SK-N-SH (cell line): ENCODE measurements around the gene KCND3. TPM values are rescaled to one million over a fixed set of nuclear protein-coding genes. Genes with fewer than 3 reads are reported as not detected.

Source experiments
- CTCF ChIA-PET: fragments of 300-600, 350-600 bp; formaldehyde crosslinking; extraction: SDS; loops from one replicate; lab custom pipeline; 2021; lab: Yijun Ruan, JAX
- POLR2A ChIA-PET: fragments of 350-600 bp; sonication (Branson Sonifier 250); formaldehyde crosslinking; extraction: SDS; loops from one replicate; lab custom pipeline; 2020; ENCODE audit warnings: antibody characterized with exemption, inconsistent platforms; lab: Yijun Ruan, JAX
- DNase-seq: peaks from one replicate; pipeline ENCODE4 v3.0.0; 2012
- H2AFZ ChIP-seq: fragments of 200-600 bp; sonication (generic); 2 replicates; pipeline ENCODE4 v1.8.1; 2016; ENCODE audit warnings: antibody characterized with exemption, mild to moderate bottlenecking, low read depth
- H3F3A ChIP-seq: fragments of 200-600 bp; sonication (generic); replicated peaks from 2 replicates; pipeline ENCODE3; 2016; ENCODE audit warnings: antibody characterized with exemption, mild to moderate bottlenecking; ENCODE audit not compliant: insufficient read depth
- H3K27ac ChIP-seq, 2 experiments: fragments of 200-500 bp in 1 of 2; fragments of 200-600 bp in 1 of 2; sonication (Bioruptor generic) in 1 of 2; sonication (generic), shearing (Covaris generic) in 1 of 2; 2 replicates each; pipeline versions ENCODE4 v1.5.1 to v1.6.1; 2014 to 2016; ENCODE audit warnings: low read depth in 2 of 2, inconsistent platforms in 1 of 2, low read length in 1 of 2, mild to moderate bottlenecking in 1 of 2, mixed read lengths in 1 of 2
- H3K27me3 ChIP-seq: fragments of 200-600 bp; sonication (generic), shearing (Covaris generic); 2 replicates; pipeline ENCODE4 v1.6.1; 2016; ENCODE audit warnings: mixed run types; ENCODE audit not compliant: insufficient read depth
- H3K36me3 ChIP-seq, 2 experiments: fragments of 200-500 bp in 1 of 2; fragments of 200-600 bp in 1 of 2; sonication (Bioruptor generic) in 1 of 2; sonication (generic) in 1 of 2; replicated peaks in 1 of 2; 2 replicates each; pipeline versions ENCODE3 to v1.5.1; 2014 to 2016; ENCODE audit warnings: low read length in 1 of 2, mild to moderate bottlenecking in 1 of 2; ENCODE audit not compliant: insufficient read depth in 2 of 2, control insufficient read depth in 1 of 2
- H3K4me1 ChIP-seq, 2 experiments: fragments of 200-500 bp in 1 of 2; fragments of 200-600 bp in 1 of 2; sonication (Bioruptor generic) in 1 of 2; sonication (generic), shearing (Covaris generic) in 1 of 2; 2 replicates each; pipeline versions ENCODE4 v1.5.1 to v1.6.1; 2014 to 2016; ENCODE audit warnings: low read depth in 1 of 2, low read length in 1 of 2, mixed run types in 1 of 2; ENCODE audit not compliant: insufficient read depth in 2 of 2, control insufficient read depth in 1 of 2
- H3K4me2 ChIP-seq: fragments of 200-600 bp; sonication (generic), shearing (Covaris generic); 2 replicates; pipeline ENCODE4 v1.6.1; 2017; ENCODE audit warnings: mixed run types
- H3K4me3 ChIP-seq, 2 experiments: fragments of 200-500 bp in 1 of 2; fragments of 200-600 bp in 1 of 2; sonication (Bioruptor generic) in 1 of 2; sonication (generic), shearing (Covaris generic) in 1 of 2; 2 replicates each; pipeline versions ENCODE4 v1.5.1 to v1.8.1; 2014 to 2016; ENCODE audit warnings: low read depth in 2 of 2, inconsistent platforms in 1 of 2, low read length in 1 of 2, mild to moderate bottlenecking in 1 of 2, mixed read lengths in 1 of 2, moderate library complexity in 1 of 2
- H3K79me2 ChIP-seq: fragments of 200-600 bp; sonication (generic); 2 replicates; pipeline ENCODE4 v1.8.1; 2017; ENCODE audit warnings: mild to moderate bottlenecking; ENCODE audit not compliant: insufficient read depth
- H3K9ac ChIP-seq: fragments of 200-600 bp; sonication (generic); 2 replicates; pipeline ENCODE4 v1.6.1; 2017; ENCODE audit warnings: mixed run types
- H3K9me2 ChIP-seq: fragments of 200-600 bp; sonication (generic); 2 replicates; pipeline ENCODE4 v1.6.1; 2017; ENCODE audit warnings: mixed run types
- H3K9me3 ChIP-seq: fragments of 200-600 bp; sonication (generic); 2 replicates; pipeline ENCODE4 v1.6.1; 2017; ENCODE audit warnings: mixed run types, mild to moderate bottlenecking, moderate library complexity
- H4K20me1 ChIP-seq: fragments of 200-600 bp; sonication (generic); 2 replicates; pipeline ENCODE4 v1.6.1; 2017; ENCODE audit warnings: mild to moderate bottlenecking, mixed run types; ENCODE audit not compliant: insufficient read depth
- CHD2 ChIP-seq: fragments of 150-350 bp; IDR thresholded peaks from 2 replicates; pipeline ENCODE4 v1.6.1; 2018; ENCODE audit warnings: low read length; ENCODE audit not compliant: partially characterized antibody
- CTCF ChIP-seq: fragments of 200-600 bp; sonication (generic); IDR thresholded peaks from 2 replicates; pipeline ENCODE4 v1.6.1; 2017; ENCODE audit warnings: antibody characterized with exemption, mild to moderate bottlenecking, moderate library complexity
- EP300 ChIP-seq, 2 experiments: IDR thresholded peaks; 2 replicates each; pipeline versions ENCODE4 v1.4.0 to v1.6.1; 2012; ENCODE audit warnings: borderline replicate concordance in 1 of 2, low read depth in 1 of 2, low read length in 1 of 2
- FOSL2 ChIP-seq: IDR thresholded peaks from 2 replicates; pipeline ENCODE4 v1.4.0; 2012; ENCODE audit warnings: low read depth, mild to moderate bottlenecking, moderate library complexity, borderline replicate concordance
- MAX ChIP-seq: IDR thresholded peaks from 2 replicates; pipeline ENCODE4 v1.4.0; 2012; ENCODE audit warnings: low read depth
- MXI1 ChIP-seq: IDR thresholded peaks from 2 replicates; pipeline ENCODE4 v1.6.1; 2012; ENCODE audit warnings: mild to moderate bottlenecking, low read depth, low read length, improper control_type of control experiment
- NFIC ChIP-seq: IDR thresholded peaks from 2 replicates; pipeline ENCODE4 v1.4.0; 2012; ENCODE audit warnings: borderline replicate concordance
- NRF1 ChIP-seq: IDR thresholded peaks from 2 replicates; pipeline ENCODE4 v1.6.1; 2012; ENCODE audit warnings: low read depth, mild to moderate bottlenecking, low read length
- PBX3 ChIP-seq: IDR thresholded peaks from 2 replicates; pipeline ENCODE4; 2012
- RAD21 ChIP-seq: IDR thresholded peaks from 2 replicates; pipeline ENCODE4 v1.6.1; 2012; ENCODE audit warnings: mild to moderate bottlenecking, low read length
- RCOR1 ChIP-seq: fragments of 150-350 bp; IDR thresholded peaks from 2 replicates; pipeline ENCODE4 v1.6.1; 2017; ENCODE audit warnings: antibody characterized with exemption, low read length
- RFX5 ChIP-seq: IDR thresholded peaks from 2 replicates; pipeline ENCODE4 v1.6.1; 2012; ENCODE audit warnings: mild to moderate bottlenecking, improper control_type of control experiment, low read length
- SMC3 ChIP-seq: IDR thresholded peaks from 2 replicates; pipeline ENCODE4 v1.6.1; 2012; ENCODE audit warnings: low read depth, low read length, improper control_type of control experiment
- TAF1 ChIP-seq: IDR thresholded peaks from 2 replicates; pipeline ENCODE4 v1.6.1; 2012; ENCODE audit warnings: low read depth, mild to moderate bottlenecking, low read length, moderate library complexity, borderline replicate concordance
- ZBTB33 ChIP-seq: IDR thresholded peaks from 2 replicates; pipeline ENCODE4 v1.4.0; 2012; ENCODE audit warnings: low read depth, borderline replicate concordance
- WGBS: methylation state at CpG from one replicate; pipeline ENCODE4 v1.1.6; 2017; ENCODE audit warnings: low lambda C conversion rate; 5-methylcytosine and 5-hydroxymethylcytosine counted together
- polyA plus RNA-seq, 3 experiments: library from polyadenylated mRNA; depleted of rRNA; stranded (reverse); fragments of >200 nt; gene quantifications; 2 replicates each; pipeline ENCODE4 v1.2.3, GENCODE V29; 2012

KCND3 gene
- polyA plus RNA-seq, 1 of the 3 experiments (the other 2 are of a cell fraction) = not detected

- TF ChIP-seq FOSL2 (no peak), PBX3 (no peak), TAF1 (no peak)
- TF ChIP-seq, all 33 proteins: peak for 0
Observed at GRCh38 chr1:111825217-111825616, 164.3 kb downstream of the KCND3 start (continued).

GRCh38 chr1:111822138-111822537 lies 167.3 kb downstream of the KCND3 start:
- TF ChIP-seq CHD2 (no peak), RAD21 (no peak), FOSL2 (no peak), CTCF (no peak), RCOR1 (no peak), EP300 (IDR thresholded peaks at IDR 0.05; ENCODE audit: borderline replicate concordance in 1 of 2, low read depth in 1 of 2, low read length in 1 of 2) (no peak), MXI1 (no peak), SMC3 (no peak), ZBTB33 (no peak), MAX (no peak), TAF1 (no peak), NFIC (no peak), RFX5 (no peak), NRF1 (no peak)
- no peak overlapping the region for H3K4me3 ChIP-seq
- no peaks in the 10 kb centered on the region for H3K36me3 ChIP-seq
- WGBS = 65% methylated on average over 6 of the region's 6 CpGs
- no peaks in the 10 kb centered on the region for H3K9me2 ChIP-seq
- DNase-seq = no peak
- no peaks in the 10 kb centered on the region for H3K9me3 ChIP-seq
- ChIA-PET POLR2A (no interaction called here), CTCF (no interaction called here)
- H3F3A ChIP-seq = no peaks in the 10 kb centered on the region
- H3K27me3 ChIP-seq = no peaks in the 10 kb centered on the region; the same call in 1 of the 2 replicates
- H3K4me2 ChIP-seq = no peak overlapping the region
- H4K20me1 ChIP-seq = no peaks in the 10 kb centered on the region
- no peaks in the 10 kb centered on the region for H3K79me2 ChIP-seq
- H2AFZ ChIP-seq = no peak overlapping the region
- no peak overlapping the region for H3K9ac ChIP-seq
- no peak overlapping the region for H3K27ac ChIP-seq
- no peaks in the 10 kb centered on the region; a peak in 1 of 4 replicates for H3K4me1 ChIP-seq
